GM21786 (cell line): ENCODE measurements around the gene SPECC1.
"Not testable (repeated sequence)": the region's sequence is repeated elsewhere in the genome, so short reads cannot be mapped to it uniquely, and the experiment has no call there.

ENCODE experiments used
- ATAC-seq: cut with Tn5 transposase; IDR thresholded peaks from one replicate; pipeline ENCODE4 v1.9.1; 2021; ENCODE audit not compliant: unreplicated experiment

Gene SPECC1, protein sequence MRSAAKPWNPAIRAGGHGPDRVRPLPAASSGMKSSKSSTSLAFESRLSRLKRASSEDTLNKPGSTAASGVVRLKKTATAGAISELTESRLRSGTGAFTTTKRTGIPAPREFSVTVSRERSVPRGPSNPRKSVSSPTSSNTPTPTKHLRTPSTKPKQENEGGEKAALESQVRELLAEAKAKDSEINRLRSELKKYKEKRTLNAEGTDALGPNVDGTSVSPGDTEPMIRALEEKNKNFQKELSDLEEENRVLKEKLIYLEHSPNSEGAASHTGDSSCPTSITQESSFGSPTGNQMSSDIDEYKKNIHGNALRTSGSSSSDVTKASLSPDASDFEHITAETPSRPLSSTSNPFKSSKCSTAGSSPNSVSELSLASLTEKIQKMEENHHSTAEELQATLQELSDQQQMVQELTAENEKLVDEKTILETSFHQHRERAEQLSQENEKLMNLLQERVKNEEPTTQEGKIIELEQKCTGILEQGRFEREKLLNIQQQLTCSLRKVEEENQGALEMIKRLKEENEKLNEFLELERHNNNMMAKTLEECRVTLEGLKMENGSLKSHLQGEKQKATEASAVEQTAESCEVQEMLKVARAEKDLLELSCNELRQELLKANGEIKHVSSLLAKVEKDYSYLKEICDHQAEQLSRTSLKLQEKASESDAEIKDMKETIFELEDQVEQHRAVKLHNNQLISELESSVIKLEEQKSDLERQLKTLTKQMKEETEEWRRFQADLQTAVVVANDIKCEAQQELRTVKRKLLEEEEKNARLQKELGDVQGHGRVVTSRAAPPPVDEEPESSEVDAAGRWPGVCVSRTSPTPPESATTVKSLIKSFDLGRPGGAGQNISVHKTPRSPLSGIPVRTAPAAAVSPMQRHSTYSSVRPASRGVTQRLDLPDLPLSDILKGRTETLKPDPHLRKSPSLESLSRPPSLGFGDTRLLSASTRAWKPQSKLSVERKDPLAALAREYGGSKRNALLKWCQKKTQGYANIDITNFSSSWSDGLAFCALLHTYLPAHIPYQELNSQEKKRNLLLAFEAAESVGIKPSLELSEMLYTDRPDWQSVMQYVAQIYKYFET

DNA sequence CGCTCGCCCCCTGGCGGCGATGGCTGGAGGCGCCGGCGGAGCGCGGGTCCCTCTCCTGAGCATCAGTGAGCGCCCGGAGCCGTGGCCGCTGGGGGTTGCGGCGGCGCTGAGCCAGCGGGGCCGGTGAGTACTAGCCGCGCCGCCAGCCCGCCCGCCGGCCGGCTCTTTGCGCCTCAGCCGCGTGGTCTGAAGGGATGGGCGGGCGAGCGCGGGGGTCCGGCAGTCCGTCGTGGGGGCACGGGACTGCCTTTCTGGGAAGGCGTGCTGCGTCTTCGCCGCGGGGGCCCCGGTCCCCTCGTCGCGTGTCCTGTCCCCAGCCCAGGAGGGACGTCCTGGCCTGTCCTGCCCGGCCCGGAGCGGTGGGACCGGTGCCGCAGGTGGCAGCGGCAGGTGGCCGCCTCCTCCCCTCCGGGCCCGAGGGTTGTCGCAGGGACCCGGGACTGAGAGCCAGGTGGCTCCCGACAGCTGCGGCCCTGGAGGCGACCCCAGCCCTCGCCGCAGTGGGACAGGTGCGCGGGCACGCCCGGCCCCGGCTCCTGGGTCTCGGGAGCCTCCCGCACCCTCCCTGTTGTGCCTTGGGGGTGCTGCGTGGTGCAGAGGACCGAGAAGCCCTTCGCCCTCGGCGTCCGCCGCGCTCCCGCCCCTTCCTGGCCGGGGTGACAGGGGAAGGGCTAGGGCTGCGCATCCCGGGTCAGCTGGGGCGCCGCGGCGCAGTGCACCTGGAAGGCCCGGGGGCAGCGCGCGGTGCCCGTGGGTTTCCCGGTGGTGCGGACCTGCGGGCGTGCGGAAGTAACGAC is at the start of gene SPECC1:
Gene SPECC1 (plus strand): TSS at position 58 of the 797 bp plus-strand sequence. CDS start 87,293 bp downstream, outside the sequence.
- peak; percentile 88 for ATAC-seq

DNA sequence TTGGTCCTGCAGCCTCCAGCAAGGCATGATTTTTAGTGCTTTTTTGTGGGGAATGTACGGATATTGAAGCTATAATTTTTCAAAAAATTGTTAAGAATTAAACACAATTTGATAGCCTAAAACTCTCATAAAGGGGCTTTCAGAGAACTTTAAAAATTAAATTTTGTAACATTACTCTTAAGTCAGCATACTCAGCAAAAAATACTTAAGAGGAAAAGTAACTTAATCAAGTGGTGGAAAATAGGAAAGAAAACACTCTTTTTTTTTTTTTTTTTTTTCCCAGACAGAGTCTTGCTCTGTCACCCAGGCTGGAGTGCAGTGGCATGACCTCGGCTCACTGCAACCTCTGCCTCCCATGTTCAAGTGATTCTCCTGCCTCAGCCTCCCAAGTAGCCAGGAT is 46.2 kb upstream of the SPECC1 start:
- ATAC-seq = not testable (repeated sequence)

DNA sequence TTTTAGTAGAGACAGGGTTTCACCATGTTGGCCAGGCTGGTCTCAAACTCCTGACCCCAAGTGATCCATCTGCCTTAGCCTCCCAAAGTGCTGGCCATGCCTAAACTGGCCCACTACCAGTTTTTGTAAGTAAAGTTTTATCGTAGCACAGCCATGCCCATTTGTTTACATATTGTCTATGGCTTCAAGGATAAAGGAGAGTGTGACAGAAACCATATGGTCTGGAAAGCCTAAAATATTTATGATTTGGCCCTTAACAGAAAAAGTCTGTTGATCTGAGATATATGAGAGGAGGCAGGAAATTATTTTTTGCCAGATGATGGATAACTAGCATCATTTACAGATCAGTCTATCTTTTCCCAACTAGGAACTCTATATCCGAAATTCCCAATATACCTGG is 36.0 kb upstream of the SPECC1 start:
- no peak for ATAC-seq

DNA sequence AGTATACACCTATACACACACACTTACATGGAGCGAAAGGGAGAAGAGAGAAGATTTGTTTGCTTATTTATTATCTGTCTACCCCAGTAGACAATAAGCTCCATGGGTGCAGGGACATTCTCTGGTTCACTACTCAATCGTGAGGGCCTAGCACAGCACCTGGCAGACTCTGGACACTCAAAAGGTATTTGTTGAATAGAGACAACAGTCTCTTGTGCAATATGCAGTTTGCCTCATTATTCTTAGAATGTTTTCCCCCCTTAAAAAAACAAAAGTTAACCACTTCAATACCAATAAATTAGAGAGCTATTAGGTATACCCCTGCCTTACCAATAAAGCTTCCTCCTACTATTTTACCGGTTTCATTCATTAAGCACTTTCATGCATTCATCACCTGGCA is 33.6 kb upstream of the SPECC1 start:
- no peak for ATAC-seq

DNA sequence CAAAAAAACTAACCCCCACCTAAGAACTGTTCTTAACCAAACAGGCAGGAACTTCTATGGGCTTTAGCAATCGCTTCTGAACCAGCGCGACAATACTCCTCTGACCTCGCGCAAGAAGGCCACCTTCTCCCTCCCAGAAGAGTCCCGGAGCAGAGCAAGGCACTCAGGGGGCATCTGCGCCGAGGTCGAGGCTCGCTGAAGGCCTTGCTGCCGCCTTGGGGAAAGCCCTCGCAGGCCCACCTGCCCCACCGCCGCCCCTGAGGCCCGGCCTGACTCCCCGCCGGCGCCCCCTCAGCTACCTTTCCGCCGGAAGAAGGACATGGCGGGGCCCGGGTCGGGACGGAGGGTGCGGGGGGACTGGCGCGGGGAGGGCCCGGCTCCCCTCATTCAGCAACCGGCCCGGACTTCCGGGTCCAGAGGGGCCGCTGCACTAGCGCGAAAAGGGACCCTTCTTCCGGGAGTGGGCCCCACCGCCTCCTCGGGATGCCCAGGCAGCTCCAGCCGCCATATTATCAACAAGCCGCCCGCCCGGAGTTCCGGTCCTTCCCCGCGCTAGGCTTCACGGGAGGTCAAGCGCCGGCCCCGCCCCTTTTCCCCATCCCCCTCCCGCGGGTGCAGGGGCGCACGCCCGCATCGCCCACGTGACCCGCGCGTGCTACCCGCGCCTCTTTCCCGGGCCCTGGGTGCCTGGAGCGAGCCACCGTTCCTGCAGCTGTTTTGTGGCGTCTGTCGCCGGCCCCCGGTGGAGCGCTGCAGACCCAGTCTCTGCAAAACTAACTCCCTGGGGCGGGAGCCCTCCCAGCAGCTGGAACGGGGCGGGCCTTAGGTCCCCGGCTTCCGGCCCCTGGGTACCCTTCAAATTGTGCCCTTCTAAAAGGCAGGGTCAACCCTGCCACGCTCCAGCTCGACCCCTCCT is 31.6 kb upstream of the SPECC1 start, which contains the start of gene AKAP10:
Gene AKAP10 (minus strand): TSS at position 536 of the 916 bp plus-strand sequence. CDS start 149 bp downstream, at position 387.
- ATAC-seq = peak; percentile 74

DNA sequence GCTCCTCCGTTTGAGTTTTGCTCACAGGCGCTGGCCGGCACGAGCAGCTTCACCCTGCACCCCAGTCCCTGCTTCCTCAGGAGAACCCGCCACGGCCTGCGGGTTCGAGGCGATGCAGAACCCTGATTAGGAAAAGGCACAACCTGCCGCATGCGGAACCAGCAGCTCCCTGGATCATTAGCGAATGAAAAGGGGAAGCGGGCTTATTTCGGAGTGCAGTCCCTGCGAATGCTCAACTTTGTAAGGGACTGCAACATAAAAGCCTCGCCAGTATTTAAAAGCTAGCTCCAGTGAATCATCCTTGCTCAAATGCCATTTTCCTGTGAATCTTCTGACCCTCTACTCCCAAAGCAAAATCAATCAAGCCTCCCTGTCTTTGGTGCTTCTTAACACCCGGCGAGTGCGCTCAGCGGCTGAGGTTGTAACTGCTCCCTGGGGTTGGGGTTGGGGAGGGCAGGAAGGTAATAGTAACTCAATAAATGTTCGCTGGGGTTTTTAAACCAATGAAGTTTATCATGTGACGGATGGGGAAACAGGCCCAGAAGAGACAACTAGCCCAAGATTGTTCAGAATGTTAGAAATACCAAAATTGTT is 30.9 kb upstream of the SPECC1 start:
- peak; percentile 34 for ATAC-seq

DNA sequence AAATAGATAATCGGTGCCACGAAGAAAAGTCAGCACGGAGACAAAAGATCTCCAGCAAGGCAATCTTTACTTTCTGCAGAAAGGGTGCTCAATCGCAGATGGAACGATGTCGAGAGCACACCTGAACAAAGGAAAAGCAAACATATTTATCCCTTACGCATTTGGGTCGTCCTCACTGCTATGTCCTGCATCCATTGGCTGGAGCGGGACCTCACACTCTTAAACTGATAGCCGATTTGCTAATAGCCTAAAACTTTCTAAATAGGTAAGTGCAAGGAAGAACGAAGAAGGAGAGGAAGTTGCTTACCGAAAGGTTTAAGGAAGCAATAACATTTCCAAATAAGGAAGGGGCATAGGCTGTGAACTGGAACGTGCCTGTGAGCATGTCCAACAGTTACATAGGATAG is 30.4 kb upstream of the SPECC1 start:
- no peak for ATAC-seq

DNA sequence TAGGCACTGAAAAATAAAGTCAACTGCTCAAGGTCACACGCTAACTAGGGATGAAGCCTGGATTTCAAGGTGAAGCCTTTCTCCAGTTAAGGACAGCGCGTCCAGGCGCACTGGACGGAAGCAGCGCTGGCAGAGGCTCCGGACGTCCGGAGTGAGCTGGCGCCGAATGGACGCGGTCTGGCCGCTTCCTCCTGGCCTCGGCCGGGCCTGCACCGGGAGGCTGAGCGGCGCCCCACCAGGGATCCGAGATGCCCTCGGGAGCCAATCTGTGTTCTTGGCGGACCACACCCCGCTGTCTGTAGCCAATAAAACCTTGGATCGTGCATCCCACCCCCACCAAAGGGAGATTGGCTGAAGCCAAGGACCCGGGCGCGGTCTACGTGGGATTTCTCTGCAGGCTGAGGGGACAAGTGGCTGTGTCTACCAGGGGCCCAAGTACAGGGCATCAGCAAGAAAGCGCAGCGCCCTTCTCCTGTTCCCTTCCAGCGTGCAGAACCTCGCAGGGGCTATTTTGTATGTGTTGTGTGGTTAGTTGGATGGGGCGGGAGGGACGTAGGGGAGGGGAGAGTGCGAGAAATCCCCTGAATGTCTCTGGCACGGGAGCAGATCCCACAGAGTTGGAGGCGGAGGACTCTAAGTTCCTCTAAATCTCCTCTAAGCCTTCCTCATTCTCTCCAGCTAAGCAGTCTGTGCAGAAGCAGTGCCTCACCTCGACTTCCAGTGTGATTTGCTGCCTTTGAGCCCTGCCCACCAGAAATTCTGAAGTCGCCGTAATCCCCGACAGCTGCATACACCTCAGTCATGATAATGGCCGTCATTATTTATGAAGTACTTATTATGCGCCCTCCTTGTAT is 29.0 kb upstream of the SPECC1 start:
- ATAC-seq = no peak

DNA sequence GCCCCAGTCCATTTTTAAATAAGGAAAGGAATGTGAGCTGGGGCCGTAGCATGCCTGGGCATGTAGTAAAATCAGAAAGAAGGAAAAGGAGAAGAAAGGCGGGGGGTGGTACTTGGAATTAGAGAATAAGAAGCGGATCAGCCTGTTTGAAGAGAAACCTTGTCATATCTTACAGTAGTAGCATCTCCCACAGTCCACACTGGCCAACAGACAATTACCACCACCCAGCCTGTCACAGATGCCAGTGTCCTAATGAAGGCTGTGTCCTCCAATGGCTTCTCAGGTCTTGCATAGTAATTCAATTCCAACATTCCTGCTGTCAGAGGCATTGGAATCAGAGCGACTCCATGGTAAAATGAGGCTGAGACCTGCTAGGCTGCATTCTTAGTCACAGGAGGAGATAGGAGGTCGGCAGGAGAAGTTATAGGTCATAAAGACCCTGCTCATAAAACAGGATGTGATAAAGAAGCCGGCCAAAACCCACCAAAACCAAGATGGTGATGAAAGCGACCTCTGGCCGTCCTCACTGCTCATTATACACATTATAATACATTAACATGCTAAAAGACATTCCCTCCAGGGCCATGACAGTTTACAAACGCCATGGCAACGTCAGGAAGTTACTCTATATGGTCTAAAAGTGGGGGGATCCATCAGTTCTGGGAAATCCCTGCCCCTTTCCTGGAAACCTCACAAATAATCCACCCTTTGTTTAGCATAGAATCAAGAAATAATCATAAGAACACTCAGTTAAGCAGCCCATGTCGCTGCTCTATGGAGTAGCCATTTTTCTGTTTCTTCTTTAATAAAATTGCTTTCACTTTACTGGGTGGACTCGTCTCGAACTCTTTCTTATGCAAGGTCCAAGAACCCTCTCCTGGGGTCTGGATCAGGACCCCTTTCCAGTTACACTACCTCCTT is 22.0 kb upstream of the SPECC1 start:
- ATAC-seq = no peak

DNA sequence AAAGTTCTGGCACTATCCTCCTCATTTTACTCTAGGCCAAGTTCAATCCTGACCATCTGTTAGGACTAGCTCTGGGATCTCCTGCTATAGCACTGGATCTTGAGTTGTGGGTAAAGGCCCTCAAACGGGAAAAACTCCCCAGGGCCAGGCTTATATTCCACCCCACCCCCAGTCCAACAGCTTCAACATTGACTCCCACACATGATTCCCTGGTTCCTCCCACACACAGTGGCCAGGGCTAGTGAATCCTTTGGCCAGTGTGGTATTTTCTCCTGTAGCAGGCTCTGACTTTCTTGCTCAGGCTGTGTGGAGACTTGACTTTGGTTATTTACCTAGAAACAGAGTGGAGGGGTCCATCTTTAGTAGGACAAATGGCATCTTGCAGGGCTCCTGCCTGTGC is 21.3 kb upstream of the SPECC1 start:
- no peak for ATAC-seq

DNA sequence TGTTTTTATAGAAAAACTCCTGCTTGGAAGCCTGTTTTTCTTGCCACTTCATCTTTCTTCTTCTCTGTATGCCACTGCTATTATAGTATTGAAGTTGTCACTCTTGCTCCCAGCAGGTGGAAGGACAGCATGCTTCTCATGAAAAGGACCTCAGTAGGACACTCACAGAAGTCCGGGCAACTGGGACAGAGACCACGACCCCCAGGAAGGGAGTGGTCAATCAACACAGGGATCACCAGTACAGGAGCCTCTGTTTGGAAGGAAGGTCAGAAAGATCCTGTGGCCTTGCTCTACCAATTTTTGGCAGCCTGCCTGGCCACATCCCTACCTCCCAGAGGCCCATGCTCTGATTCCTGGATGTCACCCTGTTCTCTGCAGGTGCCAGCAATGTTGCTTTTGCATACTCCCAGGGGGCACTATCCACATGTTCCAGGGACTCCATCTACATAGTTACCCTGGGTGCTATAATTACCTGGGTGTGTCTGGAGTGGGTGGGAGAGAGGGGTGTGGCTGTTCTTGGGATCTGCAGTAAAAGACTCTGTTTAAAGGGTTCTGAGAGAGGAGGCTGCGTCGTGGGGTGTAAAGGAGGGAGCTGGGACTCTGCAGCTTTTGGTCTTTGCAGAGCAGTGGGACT is 17.8 kb upstream of the SPECC1 start:
- ATAC-seq = no peak

DNA sequence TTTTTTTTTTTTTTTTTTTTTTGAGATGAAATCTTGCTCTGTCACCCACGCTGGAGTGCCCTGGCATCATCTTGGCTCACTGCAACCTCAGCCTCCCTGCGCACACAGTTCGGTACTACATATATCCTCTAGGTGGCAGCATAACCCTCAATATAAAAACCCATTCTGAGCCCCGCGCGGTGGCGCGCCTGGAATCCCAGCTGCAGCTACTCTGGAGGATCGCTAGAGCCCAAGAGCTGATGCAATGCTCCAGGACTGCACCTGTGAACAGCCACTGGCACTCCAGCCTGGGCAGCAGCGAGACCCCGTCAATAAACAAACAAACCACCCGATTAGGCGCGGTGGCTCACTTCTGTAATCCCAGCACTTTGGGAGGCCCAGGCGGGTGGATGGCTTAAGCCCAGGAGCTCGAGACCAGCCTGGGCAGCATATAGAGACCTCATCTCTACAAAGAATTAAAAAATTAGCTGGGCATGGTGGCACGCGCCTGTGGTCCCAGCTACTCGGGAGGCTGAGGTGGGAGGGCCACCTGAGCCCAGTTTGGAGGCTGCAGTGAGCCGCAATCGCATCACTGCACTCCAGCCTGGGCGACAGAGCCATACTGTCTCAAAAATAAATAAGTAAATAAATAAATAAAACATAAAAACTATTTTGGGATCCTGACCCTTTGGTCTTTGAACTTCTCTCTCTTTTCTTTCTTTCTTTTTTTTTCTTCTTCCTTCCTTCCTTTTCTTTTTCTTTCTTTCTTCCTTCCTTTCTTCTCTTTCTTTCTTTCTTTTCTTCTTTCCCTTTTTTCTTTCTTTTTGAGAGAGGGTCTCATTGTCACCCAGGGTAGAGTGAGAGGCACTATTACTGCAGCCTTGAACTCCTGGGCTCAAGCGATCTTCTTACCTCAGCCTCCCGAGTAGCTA is 16.1 kb upstream of the SPECC1 start:
- peak; percentile 82 for ATAC-seq

DNA sequence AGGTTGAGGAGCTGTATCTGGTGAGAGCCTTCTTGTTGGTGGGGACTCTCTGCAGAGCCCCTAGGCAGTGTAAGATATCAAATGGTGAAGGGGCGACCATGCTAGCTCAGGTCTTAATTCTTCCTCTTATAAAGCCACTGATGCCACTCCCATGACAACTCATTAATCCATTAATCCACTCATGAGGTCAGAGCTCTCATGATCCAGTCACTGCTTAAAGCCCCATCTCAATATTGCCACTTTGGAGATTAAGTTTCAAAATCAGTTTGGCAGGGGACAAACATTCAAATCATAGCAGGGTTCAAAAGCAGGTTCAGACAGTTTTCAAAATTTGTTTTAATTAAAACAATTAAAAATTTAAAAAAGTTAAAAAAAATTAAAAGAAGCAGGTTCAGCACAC is 13.1 kb upstream of the SPECC1 start:
- ATAC-seq = no peak

DNA sequence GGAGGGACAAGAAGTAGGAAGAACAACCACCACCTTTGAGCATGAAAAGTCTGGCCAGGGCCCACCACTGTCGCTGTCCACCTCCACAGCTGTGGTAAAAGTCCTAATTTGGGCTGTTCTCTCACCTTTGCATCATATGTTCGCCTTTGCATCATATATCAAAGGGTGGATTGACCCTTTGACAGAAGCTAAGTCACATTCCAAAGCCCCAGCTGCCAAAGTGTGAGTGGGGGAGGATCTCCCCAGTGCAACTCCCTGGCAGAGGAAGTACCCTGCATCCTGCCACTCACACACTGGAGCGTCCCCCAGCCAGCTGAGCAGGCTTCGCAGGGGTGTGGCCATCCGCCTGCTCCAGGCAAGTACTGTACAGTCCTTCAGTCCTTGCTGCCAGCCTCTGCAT is 12.7 kb upstream of the SPECC1 start:
- ATAC-seq = no peak

DNA sequence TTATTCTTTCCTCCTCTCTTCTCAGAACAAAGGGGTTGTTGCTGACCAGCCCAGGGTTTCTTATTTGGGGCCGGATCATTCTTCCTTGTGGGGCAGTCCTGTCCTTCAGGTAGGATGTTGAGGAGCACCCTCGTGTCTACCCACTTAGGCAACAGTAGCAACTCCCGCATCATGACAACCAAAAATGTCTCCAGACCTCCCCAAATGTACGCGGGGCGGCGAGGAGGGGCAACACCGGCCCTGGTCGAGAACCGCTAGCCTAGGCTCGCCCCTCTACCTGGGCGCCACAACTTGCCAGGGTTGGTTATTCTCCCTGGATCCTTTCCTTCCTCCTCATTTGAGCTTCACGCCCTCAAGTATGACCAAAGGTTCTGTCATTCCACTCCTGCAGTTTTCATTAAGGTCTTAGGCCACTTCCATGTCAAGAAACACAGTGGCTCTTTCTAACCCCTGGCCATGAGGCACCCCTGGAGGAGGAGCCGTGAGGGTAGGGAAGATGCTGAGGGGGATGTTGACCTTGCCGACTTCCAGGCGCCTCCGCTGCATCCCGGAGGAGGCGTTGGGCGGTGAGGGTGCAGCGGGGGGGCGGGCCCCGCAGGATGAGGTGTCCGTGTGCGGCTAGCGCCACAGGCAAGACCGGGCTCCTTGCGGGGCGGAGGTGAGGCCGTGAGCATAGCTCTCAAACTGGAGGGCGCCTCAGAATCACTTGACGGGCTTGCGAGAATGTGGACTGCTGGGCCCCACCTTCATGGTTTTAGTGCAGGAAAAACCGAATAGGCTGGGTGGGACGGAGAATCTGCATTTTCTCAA is 712 bp upstream of the SPECC1 start:
- peak; percentile 18 for ATAC-seq
